GM12892 (cell line): ENCODE results near the gene CGNL1.

Experiments
- POLR2A ChIP-seq: IDR thresholded peaks from 2 replicates; pipeline ENCODE4 v1.6.1; 2011; ENCODE audit warnings: low read depth, low read length, control low read depth
- POLR2AphosphoS5 ChIP-seq: IDR thresholded peaks from 2 replicates; pipeline ENCODE4 v1.6.1; 2011; ENCODE audit warnings: low read depth, low read length, control low read depth

GRCh38 chr15:57424628-57425405 lies 48.5 kb downstream of the CGNL1 start:
- TF ChIP-seq POLR2AphosphoS5 (no peak), POLR2A (no peak)
